VCaP (cell line): ENCODE data around the gene CASKIN1.

Experiments
- H3K27ac ChIP-seq: fragments of 450-650 bp; 2 replicates; pipeline ENCODE4 v1.5.1; 2017
- CTCF ChIP-seq: fragments of 450-650 bp; conservative IDR thresholded peaks from 2 replicates; pipeline ENCODE4 v1.5.1; 2017; ENCODE audit warnings: mild to moderate bottlenecking, moderate library complexity

Gene CASKIN1

GRCh38 chr16:2167068-2167638 lies 29.3 kb downstream of the CASKIN1 start:
- H3K27ac ChIP-seq: no peak overlapping the region
- TF ChIP-seq CTCF: no peak

GRCh38 chr16:2166263-2167067 lies 29.9 kb downstream of the CASKIN1 start:
- no peak for TF ChIP-seq CTCF
- H3K27ac ChIP-seq: no peak overlapping the region

- no peak for TF ChIP-seq CTCF
- no peak overlapping the region for H3K27ac ChIP-seq
Observed at GRCh38 chr16:2165861-2166260, 30.5 kb downstream of the CASKIN1 start.

- TF ChIP-seq CTCF: no peak
- H3K27ac ChIP-seq: no peak overlapping the region
Observed at GRCh38 chr16:2163211-2163881, 33.1 kb downstream of the CASKIN1 start.

GRCh38 chr16:2162676-2163118 lies 33.7 kb downstream of the CASKIN1 start:
- H3K27ac ChIP-seq: no peak overlapping the region
- no peak for TF ChIP-seq CTCF

- no peak for TF ChIP-seq CTCF
- no peak overlapping the region for H3K27ac ChIP-seq
Observed at GRCh38 chr16:2161911-2162310, 34.5 kb downstream of the CASKIN1 start.

GRCh38 chr16:2160915-2161551 lies 35.4 kb downstream of the CASKIN1 start:
- no peak for TF ChIP-seq CTCF
- no peak overlapping the region for H3K27ac ChIP-seq
